ENCODE data around the gene TOMM34. TPM values are rescaled to one million over a fixed set of nuclear protein-coding genes. Genes with fewer than 3 reads are reported as not detected.

Gene TOMM34
- total RNA-seq, 6 donors from 2014 or later = 6.2 to 26.1 (median 13.5) TPM

GRCh38 chr20:44961870-44962267 is 1.7 kb upstream of the TOMM34 start:
- H3K4me1 ChIP-seq = peaks cover 16 to 26% (median 18%) of the 10 kb centered on the region in 4 donors
- H3K27me3 ChIP-seq = no peaks in the 10 kb centered on the region
- H3K36me3 ChIP-seq = no peaks in the 10 kb centered on the region
- no peak for TF ChIP-seq POLR2AphosphoS5 (IDR thresholded peaks at IDR 0.05)
- TF ChIP-seq POLR2A (IDR thresholded peaks at IDR 0.05) = no peak
- TF ChIP-seq EP300 (IDR thresholded peaks at IDR 0.05) = no peak
- TF ChIP-seq CTCF (IDR thresholded peaks at IDR 0.05) = no peak
- 82 to 92% methylated on average over 3 of the region's 3 CpGs for WGBS, 2 donors
- H3K9me3 ChIP-seq = no peaks in the 10 kb centered on the region
- DNase-seq (no peak), ATAC-seq (ENCODE audit: low FRiP score in 2 of 2) (no peak)
- H3K4me3 ChIP-seq = no peak overlapping the region
- no peak overlapping the region for H3K27ac ChIP-seq

GRCh38 chr20:44961011-44961869 is 1.0 kb upstream of the TOMM34 start:
- DNase-seq = no peak
- no peaks in the 10 kb centered on the region for H3K9me3 ChIP-seq
- 66% methylated on average over 4 of the region's 4 CpGs for WGBS, 2 donors
- no peaks in the 10 kb centered on the region for H3K27me3 ChIP-seq
- no peak overlapping the region for H3K4me3 ChIP-seq
- no peak overlapping the region for H3K27ac ChIP-seq
- TF ChIP-seq EP300 (IDR thresholded peaks at IDR 0.05) (no peak), POLR2A (IDR thresholded peaks at IDR 0.05) (no peak), POLR2AphosphoS5 (IDR thresholded peaks at IDR 0.05) (no peak), CTCF (IDR thresholded peaks at IDR 0.05) (no peak)
- peaks cover 14 to 25% (median 18%) of the 10 kb centered on the region in 4 donors for H3K4me1 ChIP-seq
- peaks cover 0 to 4% (median 1%) of the 10 kb centered on the region in 4 donors for H3K36me3 ChIP-seq
- ATAC-seq (ENCODE audit: low FRiP score in 2 of 2) = no peak

GRCh38 chr20:44959638-44960102 is 527 bp downstream of the TOMM34 start:
- Histone ChIP-seq H3K27ac (peak overlapping the region; percentile 76 to 85 (median 84)), H3K9me3 (no peaks in the 10 kb centered on the region), H3K36me3 (peaks cover 0 to 20% (median 16%) of the 10 kb centered on the region in 4 donors), H3K4me1 (peaks cover 14 to 18% (median 15%) of the 10 kb centered on the region in 4 donors), H3K4me3 (peak overlapping the region; percentile 71 to 94 (median 76)), H3K27me3 (no peaks in the 10 kb centered on the region)
- ATAC-seq (ENCODE audit: low FRiP score in 2 of 2) = peak in 1 of 2 donors; percentile 76
- 2 to 5% methylated on average over 13 of the region's 13 CpGs for WGBS, 2 donors
- peak in 1 of 2 donors; percentile 40 for DNase-seq
- TF ChIP-seq EP300 (IDR thresholded peaks at IDR 0.05) (no peak), POLR2AphosphoS5 (IDR thresholded peaks at IDR 0.05) (no peak), POLR2A (IDR thresholded peaks at IDR 0.05) (no peak), CTCF (IDR thresholded peaks at IDR 0.05) (no peak)

- DNase-seq = no peak
- TF ChIP-seq EP300 (IDR thresholded peaks at IDR 0.05) = no peak
- no peak for TF ChIP-seq POLR2AphosphoS5 (IDR thresholded peaks at IDR 0.05)
- TF ChIP-seq POLR2A (IDR thresholded peaks at IDR 0.05) = no peak
- TF ChIP-seq CTCF (IDR thresholded peaks at IDR 0.05) = no peak
- 22 to 26% methylated on average over 8 of the region's 8 CpGs for WGBS, 2 donors
- no peaks in the 10 kb centered on the region for H3K9me3 ChIP-seq
- no peaks in the 10 kb centered on the region for H3K27me3 ChIP-seq
- H3K4me3 ChIP-seq = peak overlapping the region; percentile 71 to 94 (median 76)
- H3K27ac ChIP-seq = peak overlapping the region in 2 of 4 donors; percentile 85
- ATAC-seq (ENCODE audit: low FRiP score in 2 of 2) = no peak
- peaks cover 14 to 18% (median 15%) of the 10 kb centered on the region in 4 donors for H3K4me1 ChIP-seq
- peaks cover 0 to 25% (median 21%) of the 10 kb centered on the region in 4 donors for H3K36me3 ChIP-seq
Observed at GRCh38 chr20:44959082-44959637, 1.0 kb downstream of the TOMM34 start.

Measured in upper lobe of left lung (tissue), 6 donors.